AG04449 (cell line): ENCODE data around the gene TMEM271.
"Not testable (repeated sequence)": the region's sequence is repeated elsewhere in the genome, so short reads cannot be mapped to it uniquely, and the experiment has no call there.

Experiments
- CTCF ChIA-PET: fragments of 350-600 bp; formaldehyde crosslinking; extraction: SDS; loops from one replicate; lab custom pipeline; 2021; ENCODE audit warnings: antibody characterized with exemption; lab: Yijun Ruan, JAX
- POLR2A ChIA-PET: fragments of 400-600, 350-600 bp; formaldehyde crosslinking; extraction: SDS; loops from one replicate; lab custom pipeline; 2020; ENCODE audit warnings: antibody characterized with exemption, inconsistent platforms; lab: Yijun Ruan, JAX
- DNase-seq: peaks from one replicate; pipeline ENCODE4 v3.0.0-alpha.2; 2010; ENCODE audit warnings: low read depth, low spot score
- H3K4me3 ChIP-seq: 2 replicates; pipeline ENCODE4 v1.5.1; 2011; ENCODE audit warnings: low read depth, mild to moderate bottlenecking, control low read depth, low read length
- CTCF ChIP-seq: IDR thresholded peaks from one replicate; pipeline ENCODE4 v1.5.1; 2011; ENCODE audit warnings: mild to moderate bottlenecking, moderate library complexity, low read length, control low read depth, inconsistent platforms; ENCODE audit not compliant: insufficient read depth; ENCODE audit errors: missing control alignments

The TMEM271 gene

GRCh38 chr4:561426-561825 is 14.7 kb downstream of the TMEM271 start:
- TF ChIP-seq CTCF = no peak
- CTCF ChIA-PET = no interaction called here
- POLR2A ChIA-PET = no interaction called here
- no peak overlapping the region for H3K4me3 ChIP-seq
- no peak for DNase-seq

GRCh38 chr4:560731-561291 is 15.3 kb downstream of the TMEM271 start:
- CTCF ChIA-PET = no interaction called here
- no peak overlapping the region for H3K4me3 ChIP-seq
- TF ChIP-seq CTCF = no peak
- DNase-seq = no peak
- POLR2A ChIA-PET = no interaction called here

DNA sequence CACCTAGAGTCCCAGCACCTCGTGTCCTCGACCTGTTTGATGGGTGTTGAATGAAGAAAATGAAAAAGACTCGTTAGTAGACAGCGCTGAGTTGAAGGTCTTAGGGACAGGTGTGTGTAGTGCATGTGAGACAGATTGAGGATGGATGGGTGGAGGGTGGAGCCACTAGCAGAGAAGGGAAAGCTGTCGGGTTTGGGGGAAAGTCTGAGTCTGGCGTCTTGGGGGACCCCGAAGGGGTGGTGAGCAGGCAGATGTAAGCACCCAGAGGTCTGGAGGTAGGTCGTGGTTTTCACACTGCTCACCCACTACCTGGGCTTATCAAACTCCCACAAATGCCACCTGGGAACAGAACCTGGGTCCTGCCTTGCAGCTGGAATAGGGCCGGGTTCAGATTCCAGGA is 16.0 kb downstream of the TMEM271 start:
- POLR2A ChIA-PET = no interaction called here
- DNase-seq = no peak
- CTCF ChIA-PET = no interaction called here
- H3K4me3 ChIP-seq = no peak overlapping the region
- TF ChIP-seq CTCF = no peak

GRCh38 chr4:555566-556275 is 20.4 kb downstream of the TMEM271 start:
- ChIA-PET CTCF (no interaction called here), POLR2A (no interaction called here)
- DNase-seq = no peak
- no peak overlapping the region for H3K4me3 ChIP-seq
- no peak for TF ChIP-seq CTCF

DNA sequence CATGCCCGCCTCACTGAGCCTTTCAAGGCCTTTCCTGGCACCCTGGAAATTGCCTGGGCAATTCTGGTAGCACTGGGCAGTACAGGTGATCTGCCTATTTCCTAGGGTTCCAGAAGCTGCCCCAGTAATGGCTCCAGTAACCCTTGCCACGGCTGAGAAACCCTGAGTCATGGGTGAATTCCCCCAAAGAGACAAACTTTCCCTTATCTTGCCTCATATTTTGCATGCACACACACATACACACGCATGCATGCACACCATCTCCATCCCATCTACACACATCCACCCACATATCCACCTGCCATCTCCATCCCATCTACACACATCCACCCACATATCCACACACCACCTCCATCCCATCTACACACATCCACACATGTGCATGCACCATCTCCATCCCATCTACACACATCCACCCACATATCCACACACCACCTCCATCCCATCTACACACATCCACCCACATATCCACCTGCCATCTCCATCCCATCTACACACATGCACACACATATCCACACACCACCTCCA is 21.2 kb downstream of the TMEM271 start:
- H3K4me3 ChIP-seq, DNase-seq, CTCF ChIA-PET, POLR2A ChIA-PET: not testable (repeated sequence)

- no peak for DNase-seq
- ChIA-PET CTCF (no interaction called here), POLR2A (no interaction called here)
- no peak for TF ChIP-seq CTCF
- no peak overlapping the region for H3K4me3 ChIP-seq
These were observed 24.1 kb downstream of the TMEM271 start for GRCh38 chr4:552019-552418.

- CTCF ChIA-PET, DNase-seq, POLR2A ChIA-PET, H3K4me3 ChIP-seq: not testable (repeated sequence)
These were observed 25.8 kb downstream of the TMEM271 start for GRCh38 chr4:550268-550667.
